Astrocyte of the cerebellum (primary cell): ENCODE results near the gene SHLD1.

ENCODE experiments used
- DNase-seq: peaks from one replicate; pipeline ENCODE4 v3.0.0-alpha.2; 2011; ENCODE audit warnings: low read depth
- H3K4me3 ChIP-seq: 2 replicates; pipeline ENCODE4 v1.5.1; 2011; ENCODE audit warnings: mild to moderate bottlenecking, low read depth, low read length, moderate library complexity
- CTCF ChIP-seq: IDR thresholded peaks from 2 replicates; pipeline ENCODE4 v1.5.1; 2012; ENCODE audit warnings: low read length, low read depth, moderate library complexity, mild to moderate bottlenecking; ENCODE audit errors: missing control alignments
- in situ Hi-C: cut with HindIII; loops from 2 replicates; pipeline ENCODE4 v1.10.0; 2017; ENCODE audit warnings: low sequenced_read_pairs

Gene SHLD1

DNA sequence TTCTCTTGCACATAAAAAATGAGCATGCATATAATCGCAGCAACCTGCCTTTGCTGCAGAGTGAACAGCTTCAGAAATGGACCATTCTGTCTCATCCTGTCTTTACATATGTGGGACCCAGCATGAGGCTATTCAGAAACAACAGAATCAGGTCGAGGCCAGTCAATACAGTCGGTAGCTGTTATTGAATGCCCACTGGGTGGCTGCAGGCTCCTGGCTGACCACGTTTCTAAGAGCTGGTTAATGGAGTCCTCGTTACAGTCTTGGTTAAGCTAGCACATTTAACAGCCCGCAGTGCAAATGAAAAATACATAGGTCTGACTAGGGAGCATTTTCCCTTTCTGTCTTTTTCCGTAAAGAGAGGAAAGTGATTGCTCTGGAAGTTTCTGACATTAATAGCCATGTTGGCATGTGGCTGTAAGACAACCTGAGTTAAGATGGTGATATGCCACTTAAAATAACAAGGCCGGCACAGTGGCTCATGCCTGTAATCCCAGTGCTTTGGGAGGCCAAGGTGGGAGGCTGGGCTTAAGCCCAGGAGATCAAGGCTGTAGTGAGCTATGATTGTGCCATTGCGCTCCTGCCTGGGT is 75.0 kb downstream of the SHLD1 start:
- no peak for TF ChIP-seq CTCF
- DNase-seq = no peak
- no peak overlapping the region for H3K4me3 ChIP-seq
- in situ Hi-C loops = no loop called here

GRCh38 chr20:5827098-5827853 is 77.1 kb downstream of the SHLD1 start:
- H3K4me3 ChIP-seq = no peak overlapping the region
- in situ Hi-C loops = no loop called here
- DNase-seq = no peak
- TF ChIP-seq CTCF = no peak

- TF ChIP-seq CTCF = no peak
- in situ Hi-C loops = no loop called here
- no peak overlapping the region for H3K4me3 ChIP-seq
- DNase-seq = no peak
These were observed 77.7 kb downstream of the SHLD1 start for GRCh38 chr20:5827861-5828260.

DNA sequence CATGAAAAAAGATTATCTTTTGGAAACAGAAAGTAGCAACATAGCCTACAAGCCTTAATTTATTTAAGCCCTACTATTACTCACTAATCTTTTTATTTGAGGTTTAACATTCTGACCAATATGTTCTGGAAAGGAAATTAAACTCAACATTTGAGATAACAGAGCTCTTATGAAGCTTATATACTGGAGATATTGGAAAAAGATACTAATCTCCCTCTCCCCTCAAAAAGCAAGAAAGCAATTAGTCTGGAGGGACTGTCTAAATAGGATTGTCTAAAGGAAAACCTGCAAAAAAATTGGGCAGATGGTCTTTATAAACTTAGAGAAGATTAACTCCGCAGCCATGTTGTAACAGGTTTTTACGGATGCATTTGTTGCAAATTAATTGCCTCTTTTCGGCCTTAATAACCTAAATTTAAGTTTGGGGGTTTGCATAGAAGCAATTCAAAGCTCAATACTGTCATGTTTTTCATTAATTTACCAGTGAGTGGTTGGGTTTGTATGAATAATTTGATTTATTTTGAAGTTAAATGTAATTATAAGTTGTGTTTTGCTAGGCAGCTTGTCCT is 79.1 kb downstream of the SHLD1 start:
- in situ Hi-C loops = no loop called here
- no peak for TF ChIP-seq CTCF
- H3K4me3 ChIP-seq = no peak overlapping the region
- DNase-seq = no peak

- in situ Hi-C loops = no loop called here
These were observed 81.5 kb downstream of the SHLD1 start for GRCh38 chr20:5831539-5832237.

More at GRCh38 chr20:5831539-5832237, 81.5 kb downstream of the SHLD1 start:
- DNase-seq = no peak
- no peak overlapping the region for H3K4me3 ChIP-seq
- no peak for TF ChIP-seq CTCF
